Fibroblast of mammary gland (primary cell): ENCODE measurements around the gene GPX6.

Experiments used
- DNase-seq: peaks from one replicate; pipeline ENCODE4 v3.0.0-alpha.2; 2010; ENCODE audit warnings: low read depth
- H3K4me3 ChIP-seq: 2 replicates; pipeline ENCODE4 v1.5.1; 2011; ENCODE audit warnings: low read depth, mild to moderate bottlenecking, low read length, moderate library complexity; ENCODE audit not compliant: control insufficient read depth
- CTCF ChIP-seq: conservative IDR thresholded peaks from 2 replicates; pipeline ENCODE4 v1.5.1; 2011; ENCODE audit warnings: low read depth, low read length, inconsistent platforms; ENCODE audit not compliant: control insufficient read depth, insufficient read depth

The GPX6 gene

GRCh38 chr6:28515676-28516075, at the start of gene GPX6:
TSS of gene GPX6 (minus strand) at chr6:28515793. CDS start at chr6:28515743, 50 bp downstream.
- H3K4me3 ChIP-seq: no peak within 1 kb of the TSS
- DNase-seq: no peak
- TF ChIP-seq CTCF: no peak

GRCh38 chr6:28563430-28564095, 48.0 kb upstream of the GPX6 start:
- DNase-seq: no peak
- TF ChIP-seq CTCF: no peak
- no peak overlapping the region for H3K4me3 ChIP-seq

- no peak for TF ChIP-seq CTCF
- H3K4me3 ChIP-seq: no peak overlapping the region
- DNase-seq: no peak
These were observed 43.0 kb upstream of the GPX6 start for GRCh38 chr6:28558629-28559028.

GRCh38 chr6:28555136-28555535, 39.5 kb upstream of the GPX6 start:
- DNase-seq: no peak
- no peak overlapping the region for H3K4me3 ChIP-seq
- no peak for TF ChIP-seq CTCF

GRCh38 chr6:28553986-28554881, 38.6 kb upstream of the GPX6 start:
- DNase-seq: no peak
- TF ChIP-seq CTCF: no peak
- H3K4me3 ChIP-seq: no peak overlapping the region

- no peak overlapping the region for H3K4me3 ChIP-seq
- DNase-seq: no peak
- TF ChIP-seq CTCF: no peak
These were observed 37.9 kb upstream of the GPX6 start for GRCh38 chr6:28553384-28553985.
